Aorta (tissue), 5 donors: ENCODE measurements around the gene ZNF746. TPM values are rescaled to one million over a fixed set of nuclear protein-coding genes. Genes with fewer than 3 reads are reported as not detected.
A peak's percentile ranks its signal among the peaks of the same experiment; 100 is the strongest.

Experiments
- ATAC-seq: fragments of 200-7000 bp; cut with Tn5 transposase; one replicate; pipeline ENCODE4 v1.9.1; 2022; ENCODE audit warnings: moderate library complexity; ENCODE audit not compliant: low FRiP score
- DNase-seq, 2 donors: peaks; one replicate each; pipeline ENCODE4 v3.0.0-alpha.2; 2020
- H3K27ac ChIP-seq, 2 donors: one replicate each; pipeline ENCODE4 v1.5.1; 2013; ENCODE audit warnings: low read length in 2 of 2, mild to moderate bottlenecking in 2 of 2, moderate library complexity in 2 of 2, control low read depth in 1 of 2, inconsistent platforms in 1 of 2, low read depth in 1 of 2
- H3K27me3 ChIP-seq, 2 donors: one replicate each; pipeline ENCODE4 v1.6.1; 2013; ENCODE audit warnings: control low read depth in 1 of 2, low read length in 1 of 2, mild to moderate bottlenecking in 1 of 2, moderate library complexity in 1 of 2; ENCODE audit not compliant: insufficient read depth in 2 of 2, control insufficient read depth in 1 of 2
- H3K36me3 ChIP-seq, 2 donors: one replicate each; pipeline ENCODE4 v1.6.1; 2013; ENCODE audit warnings: control low read depth in 1 of 2, low read length in 1 of 2, mild to moderate bottlenecking in 1 of 2; ENCODE audit not compliant: insufficient read depth in 2 of 2, control insufficient read depth in 1 of 2
- H3K4me1 ChIP-seq, 2 donors: one replicate each; pipeline ENCODE4 v1.6.1; 2013; ENCODE audit warnings: low read length in 2 of 2, control low read depth in 1 of 2, mild to moderate bottlenecking in 1 of 2, moderate library complexity in 1 of 2; ENCODE audit not compliant: insufficient read depth in 2 of 2, control insufficient read depth in 1 of 2
- H3K4me3 ChIP-seq, 2 donors: one replicate each; pipeline ENCODE4 v1.5.1; 2013; ENCODE audit warnings: low read length in 2 of 2, control low read depth in 1 of 2, mild to moderate bottlenecking in 1 of 2
- H3K9me3 ChIP-seq: one replicate; pipeline ENCODE4 v1.6.1; 2013; ENCODE audit warnings: mild to moderate bottlenecking, low read length; ENCODE audit not compliant: control insufficient read depth
- WGBS, 2 donors: extraction: QIAGEN DNeasy Blood & Tissue Kit; methylation state at CpG; one replicate each; pipeline ENCODE4 v1.1.7; 2013; 5-methylcytosine and 5-hydroxymethylcytosine counted together
- intact Hi-C, 2 donors: fragments of 100-400 bp; cut with DNase I; formaldehyde crosslinking; loops; one replicate each; pipeline versions ENCODE4 v1.14.2 to v1.15.0; 2022
- polyA plus RNA-seq, 2 donors: library from polyadenylated mRNA; stranded (reverse); fragments of 200-250 nt; gene quantifications; one replicate each; pipeline ENCODE4 v1.2.3, GENCODE V29; 2013
- total RNA-seq, 2 donors: library from RNA; stranded (reverse); fragmentation: NEBNext Ultra II Directional; extraction: Animal tissue kit (Norgen Biotek cat#: 25700); gene quantifications; one replicate each; pipeline ENCODE4 v1.2.1, GENCODE V29; 2021
- donor health status: healthy with polysubstance abuse.
- donor health status: Bipolar disorder and iron deficiency.
- donor health status: DM: no; HTN: no; CAD: no.
- donor health status: DM: no; HTN: no; CAD: no.
- donor health status: DM: yes; HTN: yes; CAD: no.

ZNF746 gene
- total and polyA plus RNA-seq, 4 donors, result 2.9 to 23.5 (median 12.8) TPM

DNA sequence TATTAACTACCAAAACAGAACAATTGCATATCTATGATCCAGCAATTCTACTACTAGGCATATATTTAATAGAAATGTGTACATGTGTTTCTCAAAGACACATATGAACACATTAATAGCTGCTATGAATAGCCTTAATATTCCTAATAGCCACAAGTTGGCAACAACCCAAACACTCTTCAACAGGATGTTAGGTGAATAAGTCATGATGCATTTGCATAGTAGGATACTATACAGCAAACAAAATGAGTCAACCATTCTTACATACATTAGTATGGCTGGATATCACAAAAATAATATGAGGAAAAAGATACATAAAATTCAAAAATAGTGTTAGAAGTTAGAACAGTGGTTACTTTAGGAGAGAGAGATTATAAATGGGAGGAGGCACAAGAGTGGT lies 26.8 kb upstream of the ZNF746 start:
- ATAC-seq (no peak), DNase-seq (no peak)
- intact Hi-C loops, result no loop called here

DNA sequence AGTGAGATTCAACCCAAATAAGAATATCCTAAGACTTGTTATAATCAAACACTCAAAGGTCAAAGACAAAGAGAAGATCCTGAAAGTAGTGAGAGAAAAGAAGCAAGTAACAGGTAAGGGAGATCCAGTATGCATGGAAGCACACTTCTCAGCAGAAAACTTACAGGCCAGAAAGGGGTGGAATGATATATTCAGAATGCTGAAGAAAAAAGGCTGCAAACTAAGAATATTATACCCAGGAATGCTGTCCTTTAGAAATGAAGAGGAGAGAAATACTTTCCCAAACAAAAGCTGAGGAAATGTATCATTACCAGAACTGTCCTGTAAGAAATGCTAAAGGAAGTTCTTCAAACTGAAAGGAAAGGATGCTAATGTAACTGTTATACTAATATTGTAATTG lies 12.6 kb upstream of the ZNF746 start:
- H3K9me3 ChIP-seq, result peaks cover 11% of the 10 kb centered on the region
- no peak for ATAC-seq
- no peaks in the 10 kb centered on the region for H3K36me3 ChIP-seq
- intact Hi-C loops, result no loop called here
- DNase-seq, result no peak
- no peaks in the 10 kb centered on the region for H3K4me1 ChIP-seq
- no peak overlapping the region for H3K4me3 ChIP-seq
- no peak overlapping the region for H3K27ac ChIP-seq
- H3K27me3 ChIP-seq, result no peaks in the 10 kb centered on the region

More for the DNA sequence above, 26.8 kb upstream of the ZNF746 start:
- Histone ChIP-seq H3K4me1 (no peaks in the 10 kb centered on the region), H3K27me3 (no peaks in the 10 kb centered on the region), H3K36me3 (no peaks in the 10 kb centered on the region), H3K4me3 (no peak overlapping the region), H3K9me3 (peaks cover 16% of the 10 kb centered on the region), H3K27ac (no peak overlapping the region)

DNA sequence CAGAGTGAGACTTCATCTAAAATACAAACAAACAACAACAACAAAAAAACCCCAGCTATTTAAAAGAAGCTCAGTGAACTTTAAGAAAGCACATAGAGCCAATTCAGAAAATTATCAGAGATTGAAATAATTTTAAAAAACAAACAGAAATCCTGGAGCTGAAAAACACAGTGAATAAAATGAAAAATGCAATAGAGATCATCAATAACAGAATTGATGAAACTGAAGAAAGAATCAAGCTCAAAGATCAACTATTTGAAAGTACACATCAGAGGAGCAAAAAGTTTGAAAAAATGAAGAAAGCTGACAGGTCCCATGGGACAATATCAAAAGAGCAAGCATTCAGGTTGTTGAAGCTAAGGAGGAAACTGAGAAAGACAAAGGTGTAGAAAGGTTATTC lies 12.2 kb upstream of the ZNF746 start:
- intact Hi-C loops, result no loop called here
- Histone ChIP-seq H3K4me3 (no peak overlapping the region), H3K4me1 (no peaks in the 10 kb centered on the region), H3K9me3 (peaks cover 11% of the 10 kb centered on the region), H3K27ac (no peak overlapping the region), H3K27me3 (no peaks in the 10 kb centered on the region), H3K36me3 (no peaks in the 10 kb centered on the region)
- ATAC-seq, result no peak
- no peak for DNase-seq

DNA sequence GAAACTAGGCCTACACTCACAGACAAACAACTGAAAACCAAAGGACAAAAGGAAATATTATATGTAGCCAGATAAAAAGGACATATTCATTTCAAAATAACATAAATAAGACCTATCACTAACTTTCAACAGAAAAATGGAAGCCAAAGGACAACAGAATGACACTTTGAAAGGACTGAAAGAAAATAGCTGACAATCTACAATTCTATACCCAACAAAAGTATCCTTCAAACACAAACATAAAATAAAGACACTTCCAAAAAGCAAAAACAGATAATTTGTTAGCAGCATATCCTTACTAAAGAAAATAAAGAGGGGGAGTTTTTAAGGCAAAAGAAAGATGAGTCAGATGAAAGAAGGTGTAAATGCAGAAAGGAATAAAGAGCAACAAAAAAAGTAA lies 7.9 kb upstream of the ZNF746 start:
- Histone ChIP-seq H3K36me3 (no peaks in the 10 kb centered on the region), H3K9me3 (peaks cover 11% of the 10 kb centered on the region), H3K27ac (no peak overlapping the region), H3K4me3 (no peak overlapping the region), H3K4me1 (no peaks in the 10 kb centered on the region), H3K27me3 (no peaks in the 10 kb centered on the region)
- DNase-seq (no peak), ATAC-seq (no peak)
- intact Hi-C loops, result no loop called here

DNA sequence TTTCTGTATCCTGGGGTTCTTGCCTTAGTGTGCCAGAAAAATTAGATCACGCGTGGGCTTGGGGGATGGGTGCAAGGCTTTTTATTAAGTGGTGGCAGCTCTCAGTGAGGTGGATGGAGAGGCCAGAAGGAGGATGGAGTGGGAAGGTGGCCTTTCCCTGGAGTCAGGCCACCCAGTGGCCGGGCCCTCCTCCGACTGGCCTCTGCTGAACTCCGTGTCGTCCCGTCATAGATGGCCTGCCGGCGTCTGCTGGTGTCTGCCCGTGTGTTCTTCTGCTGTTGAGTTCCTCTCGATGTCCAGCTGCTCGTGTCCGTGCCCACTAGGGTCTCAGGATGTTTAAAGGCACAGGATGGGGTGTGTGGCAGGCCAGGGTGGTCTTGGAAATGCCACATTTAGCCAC lies 4.0 kb upstream of the ZNF746 start:
- H3K27ac ChIP-seq, result no peak overlapping the region
- ATAC-seq (no peak), DNase-seq (no peak)
- H3K4me3 ChIP-seq, result no peak overlapping the region
- H3K9me3 ChIP-seq, result peaks cover 3% of the 10 kb centered on the region
- 63 to 73% methylated on average over 13 of the region's 13 CpGs for WGBS, 2 donors
- intact Hi-C loops, result no loop called here
- no peaks in the 10 kb centered on the region for H3K4me1 ChIP-seq
- H3K36me3 ChIP-seq, result no peaks in the 10 kb centered on the region
- H3K27me3 ChIP-seq, result no peaks in the 10 kb centered on the region

DNA sequence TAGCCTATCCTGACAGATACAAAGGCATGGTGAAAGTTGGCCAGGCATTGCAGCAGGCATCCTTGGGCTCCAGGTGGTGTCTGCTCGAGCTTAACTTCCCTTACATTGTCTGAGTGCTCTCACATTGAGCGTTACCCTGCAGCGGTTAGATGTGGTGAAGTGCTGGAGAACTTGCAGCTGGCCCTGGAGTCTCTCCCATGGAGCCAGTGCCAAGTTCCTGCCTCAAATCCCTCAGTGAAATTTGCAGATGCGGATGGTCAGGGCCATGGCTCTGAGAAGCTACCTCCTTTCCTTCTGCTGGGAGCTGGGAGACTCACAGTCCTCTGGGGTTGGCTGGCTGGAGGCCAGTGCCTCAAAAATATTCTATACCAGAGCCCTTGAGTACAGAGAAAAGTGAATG lies 3.3 kb upstream of the ZNF746 start:
- Histone ChIP-seq H3K27ac (no peak overlapping the region), H3K9me3 (no peaks in the 10 kb centered on the region), H3K4me1 (no peaks in the 10 kb centered on the region), H3K27me3 (no peaks in the 10 kb centered on the region), H3K36me3 (no peaks in the 10 kb centered on the region), H3K4me3 (no peak overlapping the region)
- no peak for DNase-seq
- 29 to 52% methylated on average over 4 of the region's 4 CpGs for WGBS, 2 donors
- intact Hi-C loops, result no loop called here
- ATAC-seq, result no peak

DNA sequence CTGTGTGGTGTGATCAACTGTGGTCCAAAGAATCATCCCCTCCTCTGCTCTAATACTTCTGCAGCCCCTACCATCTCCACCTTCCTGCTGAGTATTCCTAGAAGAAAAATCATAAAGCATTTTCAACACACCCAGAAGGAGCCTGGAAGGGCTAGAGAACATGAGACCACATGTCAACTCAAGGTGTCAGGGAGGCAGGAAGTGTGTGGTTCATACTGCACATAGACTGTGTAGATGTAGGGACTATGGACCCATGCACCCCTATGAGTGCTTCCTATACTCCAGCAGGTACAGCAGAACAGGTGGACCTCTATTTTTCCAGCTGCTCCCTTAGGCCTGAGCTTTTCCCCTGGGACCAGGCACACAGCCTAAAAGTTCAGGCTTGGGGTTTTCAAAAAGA lies 2.6 kb upstream of the ZNF746 start:
- no peak for ATAC-seq
- Histone ChIP-seq H3K4me1 (no peaks in the 10 kb centered on the region), H3K36me3 (no peaks in the 10 kb centered on the region), H3K27me3 (no peaks in the 10 kb centered on the region), H3K9me3 (no peaks in the 10 kb centered on the region), H3K27ac (no peak overlapping the region), H3K4me3 (no peak overlapping the region)
- intact Hi-C loops, result no loop called here
- DNase-seq, result no peak

DNA sequence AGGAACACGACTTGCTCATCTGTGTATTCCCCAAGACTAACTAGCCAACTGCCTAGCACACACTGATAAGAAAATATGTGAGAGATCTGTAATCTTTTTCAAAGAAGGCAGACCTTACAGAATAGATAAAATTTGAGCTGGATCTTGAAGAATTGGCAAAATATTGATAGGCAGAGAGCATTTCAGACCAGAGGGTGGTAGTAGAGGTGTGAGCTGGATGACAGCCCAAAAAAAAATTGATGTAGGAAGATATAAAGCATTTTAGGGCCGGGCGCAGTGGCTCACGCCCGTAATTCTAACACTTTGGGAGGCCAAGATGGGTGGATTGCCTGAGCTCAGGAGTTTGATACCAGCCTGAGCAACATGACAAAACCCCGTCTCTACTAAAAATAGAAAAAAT lies 1.2 kb upstream of the ZNF746 start:
- 88 to 94% methylated on average over 6 of the region's 6 CpGs for WGBS, 2 donors
- Histone ChIP-seq H3K36me3 (no peaks in the 10 kb centered on the region), H3K9me3 (no peaks in the 10 kb centered on the region), H3K4me1 (no peaks in the 10 kb centered on the region), H3K27ac (no peak overlapping the region), H3K4me3 (no peak overlapping the region), H3K27me3 (no peaks in the 10 kb centered on the region)
- intact Hi-C loops, result loop anchor here (5.0 to 10.0 kb wide), 3 partner anchors 37 to 214 kb away; partner anchors contain the start of gene ZNF777 (in 1 of the 2)
- DNase-seq, result no peak
- no peak for ATAC-seq

DNA sequence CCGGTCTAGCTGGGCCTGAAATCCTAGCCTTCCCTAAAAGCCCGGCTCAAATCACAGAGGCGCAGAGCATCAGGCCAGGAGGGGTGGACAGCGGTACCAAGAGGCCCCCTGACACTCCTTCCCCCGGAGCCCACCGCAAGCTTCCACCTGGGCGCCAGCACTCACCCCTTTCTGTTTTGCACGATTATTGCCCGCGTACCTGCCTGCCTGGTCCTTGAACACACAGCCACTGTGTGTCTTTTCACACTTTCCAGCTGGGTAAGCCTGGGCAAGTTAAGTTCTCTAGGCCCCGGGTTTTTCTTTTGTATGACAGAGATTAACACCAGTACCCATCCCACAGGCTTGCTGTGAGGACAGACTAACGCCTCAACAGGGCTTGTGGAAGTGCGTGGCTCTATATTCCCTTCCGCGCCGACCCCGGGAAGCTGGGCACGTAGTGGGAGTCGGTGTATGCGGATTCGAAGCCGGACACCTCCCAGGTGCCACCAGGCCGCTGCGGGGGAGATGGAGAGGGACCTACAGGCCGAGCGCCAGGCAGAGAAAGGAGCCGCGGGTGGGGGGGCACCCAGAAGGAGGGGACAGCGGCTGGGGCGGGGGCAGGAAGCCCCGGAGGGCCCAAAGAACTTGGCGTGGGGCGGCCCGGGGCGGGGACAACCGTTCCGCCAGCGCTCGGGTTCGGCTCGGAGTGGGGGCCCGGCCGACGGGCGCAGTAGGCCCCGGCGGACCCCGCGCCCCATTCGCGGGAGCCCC lies 792 bp downstream of the ZNF746 start:
- intact Hi-C loops, result loop anchor here (2.0 to 10.0 kb wide), 4 partner anchors 35 to 212 kb away; partner anchors contain the start of gene ZNF777 (in 1 of the 2)
- DNase-seq (peak; percentile 71 to 90), ATAC-seq (peak; percentile 65)
- Histone ChIP-seq H3K27me3 (no peaks in the 10 kb centered on the region), H3K27ac (peak overlapping the region; percentile 46 to 67), H3K4me3 (peak overlapping the region; percentile 91 to 92), H3K4me1 (no peaks in the 10 kb centered on the region), H3K36me3 (peaks cover 0 to 6% of the 10 kb centered on the region in 2 donors), H3K9me3 (no peaks in the 10 kb centered on the region)
- 1 to 2% methylated on average over 32 to 51 of the region's 51 CpGs for WGBS, 2 donors
